ENCODE results near the gene AKAP11.
"Not testable (repeated sequence)": the region's sequence is repeated elsewhere in the genome, so short reads cannot be mapped to it uniquely, and the experiment has no call there.

Gene AKAP11

DNA sequence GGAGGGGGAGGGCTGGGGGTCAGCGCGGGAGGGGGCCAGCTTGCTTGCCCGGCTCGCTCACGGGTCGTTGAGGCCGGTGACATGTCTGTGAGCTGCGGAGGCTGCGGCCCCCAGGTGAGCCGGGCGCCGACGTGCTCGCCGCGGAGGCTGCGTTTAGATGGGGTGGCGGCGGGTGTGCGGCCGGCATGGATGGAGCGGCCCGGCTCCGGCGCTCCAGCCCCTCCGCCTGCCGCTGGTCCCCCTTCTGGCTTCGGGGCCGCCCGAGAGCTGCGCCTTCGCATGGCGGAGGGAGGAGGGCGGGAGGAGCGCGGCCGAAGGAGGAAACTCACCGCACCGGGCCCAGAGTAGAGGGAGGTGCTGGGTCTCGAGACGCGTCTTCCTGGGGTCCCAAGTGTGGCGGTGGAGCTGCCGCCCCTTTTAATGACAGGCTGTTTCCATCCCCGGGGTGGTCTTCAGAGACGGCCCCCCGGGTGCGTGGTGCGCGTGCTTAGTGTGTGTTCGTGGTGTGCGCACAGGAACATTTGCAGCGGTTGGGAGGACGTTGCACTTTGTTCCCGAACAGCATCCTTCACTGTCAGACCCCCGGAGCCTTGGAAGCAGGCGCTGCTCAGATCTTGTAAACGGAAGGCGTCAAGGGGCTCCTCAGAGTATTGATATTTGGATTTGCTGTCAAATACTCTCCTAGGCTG is at the start of gene AKAP11:
TSS of gene AKAP11 (plus strand) at position 38 of the 689 bp plus-strand sequence. CDS start 14,197 bp downstream, outside the sequence.
- DNase-seq = peak in 1 of 2 donors; percentile 44

DNA sequence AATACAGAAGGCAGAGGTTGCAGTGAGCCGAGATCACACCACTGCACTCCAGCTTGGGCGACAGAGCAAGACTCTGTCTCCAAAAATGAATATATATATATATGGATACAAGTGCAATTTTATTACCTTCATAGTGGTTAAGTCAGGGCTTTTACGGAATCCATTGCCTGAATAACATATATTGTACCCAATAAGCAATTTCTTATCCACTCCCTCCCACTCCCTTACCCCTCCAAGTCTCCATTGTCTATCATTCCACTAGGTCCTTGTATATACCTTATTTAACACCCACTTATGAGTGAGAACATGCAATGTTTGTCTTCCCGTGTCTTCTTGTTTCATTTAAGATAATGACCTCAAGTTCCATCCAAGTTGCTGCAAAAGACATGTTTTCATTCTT is 48.3 kb upstream of the AKAP11 start:
- DNase-seq = no peak

DNA sequence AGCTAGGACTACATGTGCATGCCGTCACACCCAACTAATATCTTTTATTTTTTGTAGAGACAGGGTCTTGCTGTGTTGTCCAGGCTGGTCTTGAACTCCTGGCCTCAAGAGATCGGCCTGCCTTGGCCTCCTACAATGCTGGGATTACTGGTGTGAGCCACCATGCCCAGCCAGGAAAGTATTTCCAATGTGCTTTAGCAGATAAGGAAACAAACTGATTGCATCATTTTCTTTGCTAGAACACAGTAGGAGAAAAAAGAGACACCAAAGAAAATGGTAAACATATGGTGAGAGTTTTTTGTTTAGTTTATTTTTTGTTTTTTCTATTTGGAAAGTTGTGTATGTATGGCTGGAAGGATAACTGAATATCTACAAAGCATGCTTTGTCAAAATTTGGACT is 46.9 kb upstream of the AKAP11 start:
- no peak for DNase-seq

- DNase-seq = not testable (repeated sequence)
Observed at GRCh38 chr13:42226759-42227158, 45.2 kb upstream of the AKAP11 start.

DNA sequence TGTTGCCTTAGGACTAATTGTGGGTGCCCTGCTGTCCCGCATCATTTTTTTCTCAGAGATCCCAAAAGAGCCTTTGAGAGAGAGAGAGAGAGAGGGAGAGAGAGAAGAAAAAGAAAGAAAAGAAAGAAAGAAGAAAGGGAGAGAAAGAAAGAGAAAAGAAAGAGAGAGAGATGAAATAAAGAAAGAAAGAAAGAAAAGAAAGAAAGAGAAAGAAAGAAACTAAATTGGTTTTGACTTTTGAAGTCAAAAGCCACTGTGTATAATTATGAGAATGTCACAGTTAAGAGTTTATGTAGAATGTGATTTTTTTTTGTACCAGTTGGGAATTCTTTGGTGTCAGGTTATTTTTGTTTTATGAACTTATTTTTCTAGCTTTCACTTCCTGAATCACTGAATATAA is 43.4 kb upstream of the AKAP11 start:
- DNase-seq = no peak

- DNase-seq = no peak
Observed at GRCh38 chr13:42229287-42229686, 42.7 kb upstream of the AKAP11 start.

- DNase-seq = no peak
Observed at GRCh38 chr13:42232671-42233070, 39.3 kb upstream of the AKAP11 start.

DNA sequence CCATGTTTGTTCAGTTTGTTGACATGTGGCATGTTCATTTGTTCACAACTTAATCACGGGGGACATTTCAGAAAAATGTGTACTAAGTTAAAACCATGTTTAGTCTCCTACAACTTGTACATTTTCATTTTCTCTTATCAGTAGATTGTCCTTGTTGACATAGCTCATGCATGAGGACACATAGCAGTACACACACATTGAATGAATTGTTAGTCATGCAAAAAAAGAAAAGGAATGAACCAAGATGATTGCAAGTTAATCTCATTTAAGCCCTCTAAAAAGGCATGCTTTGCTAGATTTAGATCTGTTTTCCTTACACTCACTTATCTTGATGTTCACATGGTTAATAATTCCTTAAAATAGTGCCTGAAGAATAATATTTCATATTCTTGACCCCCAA is 38.2 kb upstream of the AKAP11 start:
- no peak for DNase-seq

- no peak for DNase-seq
Observed at GRCh38 chr13:42239161-42239560, 32.8 kb upstream of the AKAP11 start.

GRCh38 chr13:42239644-42240043 is 32.3 kb upstream of the AKAP11 start:
- DNase-seq = no peak

DNA sequence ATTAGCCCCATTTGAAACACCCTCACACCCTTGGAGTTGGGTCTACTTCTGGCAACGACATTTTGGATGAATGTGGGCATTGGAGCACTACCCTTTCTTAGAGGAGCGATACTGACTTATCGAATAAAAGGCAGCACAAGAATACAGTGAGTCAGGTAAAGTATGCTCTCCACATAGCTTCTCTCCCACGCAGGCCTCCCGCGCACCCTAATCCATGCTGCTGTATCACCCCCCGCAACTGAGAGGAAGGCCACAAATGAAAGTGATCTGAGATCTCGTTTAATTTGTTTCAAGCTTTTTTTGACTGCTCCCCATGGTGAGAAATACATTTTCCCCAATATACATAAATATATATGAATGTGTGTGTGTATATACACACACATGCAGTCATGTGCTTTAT is 25.4 kb upstream of the AKAP11 start:
- DNase-seq = no peak

- no peak for DNase-seq
Observed at GRCh38 chr13:42247883-42248282, 24.1 kb upstream of the AKAP11 start.

GRCh38 chr13:42255886-42256285 is 16.1 kb upstream of the AKAP11 start:
- DNase-seq = no peak

DNA sequence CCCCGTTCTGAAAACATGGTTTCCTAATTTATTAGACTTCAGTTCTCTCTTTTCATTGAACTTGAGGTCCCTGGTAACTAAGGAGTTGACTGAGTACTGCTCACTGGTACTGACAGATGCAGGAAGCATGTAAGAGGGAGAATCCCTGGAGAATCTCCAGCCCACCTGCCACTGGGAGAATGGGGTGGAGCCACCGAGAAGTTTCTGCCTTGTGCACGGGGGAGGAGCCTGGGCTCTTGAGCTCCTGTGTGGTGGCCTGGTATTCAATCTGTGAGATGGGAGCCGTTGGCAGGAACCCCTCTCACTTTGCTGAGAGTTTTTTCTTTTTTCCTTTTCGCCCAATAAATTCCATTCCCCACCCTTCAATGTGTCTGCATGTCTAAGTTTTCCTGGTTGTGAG is 13.2 kb upstream of the AKAP11 start:
- no peak for DNase-seq

GRCh38 chr13:42259515-42259914 is 12.4 kb upstream of the AKAP11 start:
- no peak for DNase-seq

GRCh38 chr13:42260903-42261654 is 10.9 kb upstream of the AKAP11 start:
- no peak for DNase-seq

DNA sequence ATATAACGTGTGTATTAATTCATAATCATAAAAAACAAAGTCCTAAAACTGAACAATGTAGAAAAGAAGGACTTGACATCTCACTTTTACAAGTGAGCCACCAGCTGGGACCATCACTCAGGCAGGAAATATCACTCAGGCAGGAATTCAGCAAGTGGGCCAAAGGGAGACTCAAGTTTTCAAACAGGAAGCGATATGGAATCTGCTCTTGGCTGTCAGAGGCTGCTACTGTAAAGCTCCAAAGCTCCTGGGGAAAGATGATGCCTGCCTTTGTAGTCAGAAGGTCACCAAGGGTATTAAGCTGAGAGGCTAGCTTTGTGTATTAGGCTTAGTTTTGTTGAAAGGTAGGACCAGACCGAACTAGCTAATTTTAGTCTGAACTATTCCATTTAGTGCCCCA is 5.5 kb upstream of the AKAP11 start:
- no peak for DNase-seq

GRCh38 chr13:42270160-42270856 is 1.6 kb upstream of the AKAP11 start:
- DNase-seq = no peak

GRCh38 chr13:42270857-42271215 is 1.1 kb upstream of the AKAP11 start:
- DNase-seq = no peak

GRCh38 chr13:42271337-42272114 is 426 bp upstream of the AKAP11 start:
- peak; percentile 95 to 98 for DNase-seq

- no peak for DNase-seq
Observed at GRCh38 chr13:42272804-42273175, 838 bp downstream of the AKAP11 start.

DNA sequence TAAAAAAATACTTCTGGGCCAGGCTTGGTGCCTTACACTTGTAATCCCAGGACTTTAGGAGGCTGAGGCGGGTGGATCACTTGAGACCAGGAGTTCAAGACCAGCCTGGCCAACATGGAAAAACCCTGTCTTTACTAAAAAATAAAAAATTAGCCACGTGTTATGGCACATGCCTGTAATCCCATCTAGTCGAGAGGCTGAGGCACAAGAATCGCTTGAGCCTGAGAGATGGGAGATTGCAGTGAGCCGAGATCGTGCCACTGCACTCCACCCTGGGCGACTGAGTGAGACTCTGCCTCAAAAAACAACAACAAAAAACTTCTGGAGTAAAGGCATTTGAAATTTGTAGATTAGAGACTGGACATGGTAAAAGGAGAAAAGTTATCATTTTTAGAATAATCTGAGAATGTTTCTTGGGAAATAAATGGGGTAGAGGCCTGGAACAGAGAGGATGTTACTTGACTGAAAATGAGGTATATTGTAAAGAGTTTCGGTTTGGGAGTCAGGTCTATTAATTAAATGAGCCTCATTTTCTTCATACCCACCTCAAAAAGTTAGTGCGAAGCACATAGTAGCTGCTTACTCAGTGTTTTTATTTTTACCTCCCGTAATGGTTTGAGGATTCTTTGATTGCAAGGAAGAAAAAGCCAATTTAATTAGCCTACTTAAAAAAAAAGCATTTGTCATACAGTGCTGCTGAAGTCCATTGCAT is 2.6 kb downstream of the AKAP11 start:
- no peak for DNase-seq

DNA sequence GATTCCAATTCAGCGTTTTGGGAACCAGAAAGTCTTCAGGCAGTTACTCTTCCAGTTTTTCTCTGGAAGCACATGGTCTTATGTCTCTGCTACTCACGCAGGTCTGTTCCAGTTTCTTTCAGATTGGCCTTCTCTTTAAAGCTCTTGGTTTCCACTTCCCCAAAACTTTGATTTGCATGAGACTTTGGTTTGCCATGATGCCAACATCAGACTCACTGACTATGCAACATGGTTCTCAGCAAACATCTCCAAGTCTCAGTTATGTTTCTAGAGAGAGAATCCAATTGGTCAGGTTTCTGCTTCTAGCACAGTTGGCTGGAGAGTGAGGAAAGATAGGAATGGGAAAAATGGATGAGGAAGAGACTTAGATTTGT is 3.1 kb downstream of the AKAP11 start:
- DNase-seq = peak in 1 of 2 donors; percentile 6

Measured in hippocampal formation (tissue), 2 donors.